Keratinocyte (primary cell): ENCODE measurements around the gene PIGU. TPM values are rescaled to one million over a fixed set of nuclear protein-coding genes. Genes with fewer than 3 reads are reported as not detected.

ENCODE experiments used
- DNase-seq: peaks from one replicate; pipeline ENCODE4 v3.0.0-alpha.2; 2011; ENCODE audit warnings: low read depth, missing footprints, low spot score
- FAIRE-seq: peaks from 2 replicates; lab custom pipeline; 2011; peaks lifted over from hg19 to GRCh38; lab: Jason Lieb, UNC
- H2AFZ ChIP-seq: 2 replicates; pipeline ENCODE4 v1.6.0; 2012; ENCODE audit warnings: low read length, control low read depth, inconsistent platforms; ENCODE audit not compliant: control insufficient read depth
- H3K27ac ChIP-seq: 2 replicates; pipeline ENCODE4 v1.5.1; 2011; ENCODE audit warnings: low read length; ENCODE audit not compliant: control insufficient read depth, insufficient read depth
- H3K27me3 ChIP-seq: 3 replicates; pipeline ENCODE4 v1.6.0; 2011; ENCODE audit warnings: low read length; ENCODE audit not compliant: control insufficient read depth, insufficient read depth; ENCODE audit errors: extremely low read depth
- H3K36me3 ChIP-seq, 2 experiments: 2 replicates in 1 of 2; 3 replicates in 1 of 2; pipeline ENCODE4 v1.5.1; 2011; ENCODE audit warnings: low read length in 2 of 2, mild to moderate bottlenecking in 1 of 2; ENCODE audit not compliant: control insufficient read depth in 2 of 2, insufficient read depth in 2 of 2; ENCODE audit errors: extremely low read depth in 1 of 2
- H3K4me1 ChIP-seq: 3 replicates; pipeline ENCODE4 v1.5.1; 2011; ENCODE audit warnings: low read length; ENCODE audit not compliant: control insufficient read depth, insufficient read depth; ENCODE audit errors: extremely low read depth
- H3K4me2 ChIP-seq: 3 replicates; pipeline ENCODE4 v1.6.0; 2011; ENCODE audit warnings: low read depth, low read length; ENCODE audit not compliant: control insufficient read depth, insufficient read depth; ENCODE audit errors: extremely low read depth
- H3K4me3 ChIP-seq, 3 experiments: fragments of 200-600 bp in 1 of 3; sonication (generic) in 1 of 3; 2 replicates in 2 of 3; 3 replicates in 1 of 3; pipeline ENCODE4 v1.5.1; 2011 to 2016; ENCODE audit warnings: low read length in 3 of 3, mild to moderate bottlenecking in 3 of 3, control low read depth in 2 of 3, inconsistent platforms in 1 of 3, low read depth in 1 of 3, mixed read lengths in 1 of 3, mixed run types in 1 of 3, moderate library complexity in 1 of 3; ENCODE audit not compliant: control insufficient read depth in 2 of 3, insufficient read depth in 2 of 3; ENCODE audit errors: extremely low read depth in 1 of 3
- H3K79me2 ChIP-seq: 2 replicates; pipeline ENCODE4 v1.6.0; 2012; ENCODE audit warnings: low read length; ENCODE audit not compliant: control insufficient read depth, insufficient read depth
- H3K9ac ChIP-seq: 3 replicates; pipeline ENCODE4 v1.6.0; 2011; ENCODE audit warnings: low read length; ENCODE audit not compliant: control insufficient read depth, insufficient read depth; ENCODE audit errors: extremely low read depth
- H3K9me1 ChIP-seq: 3 replicates; pipeline ENCODE4 v1.6.0; 2011; ENCODE audit warnings: low read length; ENCODE audit not compliant: control insufficient read depth, insufficient read depth; ENCODE audit errors: extremely low read depth
- H3K9me3 ChIP-seq: 2 replicates; pipeline ENCODE4 v1.5.1; 2012; ENCODE audit warnings: low read depth, low read length; ENCODE audit not compliant: control insufficient read depth
- H4K20me1 ChIP-seq: 3 replicates; pipeline ENCODE4 v1.6.0; 2011; ENCODE audit warnings: low read length; ENCODE audit not compliant: control insufficient read depth, insufficient read depth; ENCODE audit errors: extremely low read depth
- CTCF ChIP-seq, 3 experiments: IDR thresholded peaks in 1 of 3; conservative IDR thresholded peaks in 1 of 3; optimal IDR thresholded peaks in 1 of 3; 2 replicates in 2 of 3; 3 replicates in 1 of 3; pipeline versions ENCODE3 to v1.5.1; 2011; ENCODE audit warnings: low read length in 3 of 3, mild to moderate bottlenecking in 3 of 3, moderate library complexity in 2 of 3, control low read depth in 1 of 3, inconsistent platforms in 1 of 3; ENCODE audit not compliant: insufficient read depth in 2 of 3; ENCODE audit errors: extremely low read depth in 1 of 3
- EZH2 ChIP-seq: IDR thresholded peaks from one replicate; pipeline ENCODE4 v1.6.1; 2012; ENCODE audit warnings: inconsistent platforms, mild to moderate bottlenecking, low read length, moderate library complexity
- dilution Hi-C: fragments of 300-500 bp; cut with MboI; formaldehyde crosslinking; loops from one replicate; pipeline ENCODE4 v1.7.0; 2020; ENCODE audit warnings: low sequenced_read_pairs; ENCODE audit not compliant: extremely low pct_ligation_motif_present
- polyA plus RNA-seq, 5 experiments: library from polyadenylated mRNA; depleted of rRNA in 3 of 5; stranded (reverse) in 3 of 5; stranded (forward) in 1 of 5; unstranded in 1 of 5; fragments of >200 nt; gene quantifications; 1 replicate in 1 of 5; 2 replicates in 3 of 5; 3 replicates in 1 of 5; pipeline versions ENCODE4 v1.2.1 to v1.2.3, GENCODE V29; 2011 to 2012; ENCODE audit warnings: missing spikeins in 2 of 5, low read depth in 1 of 5, low replicate concordance in 1 of 5

PIGU gene
- polyA plus RNA-seq, 1 donor (not counting 4 experiments of a cell fraction or from before 2014, with no cell fraction given), result 48.0 TPM

- dilution Hi-C loops, result no loop called here
- no peaks in the 10 kb centered on the region for H4K20me1 ChIP-seq
- no peaks in the 10 kb centered on the region for H3K36me3 ChIP-seq
- no peak overlapping the region for H3K9ac ChIP-seq
- no peak overlapping the region for H3K4me2 ChIP-seq
- FAIRE-seq (no peak), DNase-seq (no peak)
- TF ChIP-seq CTCF (optimal IDR thresholded peaks at IDR 0.05 in 1 of 3, IDR thresholded peaks at IDR 0.05 in 1 of 3, conservative IDR thresholded peaks at IDR 0.05 in 1 of 3; ENCODE audit: extremely low read depth in 1 of 3, insufficient read depth in 2 of 3, low read length in 3 of 3) (no peak), EZH2 (no peak)
- H3K4me1 ChIP-seq, result peaks cover 6% of the 10 kb centered on the region
- H2AFZ ChIP-seq, result no peak overlapping the region
- H3K27me3 ChIP-seq, result no peaks in the 10 kb centered on the region
- no peaks in the 10 kb centered on the region for H3K9me1 ChIP-seq
- no peak overlapping the region for H3K4me3 ChIP-seq
- H3K79me2 ChIP-seq, result no peaks in the 10 kb centered on the region
- H3K27ac ChIP-seq, result no peak overlapping the region
- no peaks in the 10 kb centered on the region for H3K9me3 ChIP-seq
Measured at GRCh38 chr20:34559311-34560140, 117.4 kb downstream of the PIGU start.

GRCh38 chr20:34558320-34559218 is 118.3 kb downstream of the PIGU start, which contains the start of gene MAP1LC3A:
Gene MAP1LC3A (plus strand): TSS chr20:34558718. CDS start chr20:34558869, 151 bp downstream.
- dilution Hi-C loops, result no loop called here
- peak within 1 kb of the TSS; percentile 72 for H3K4me2 ChIP-seq
- H3K27me3 ChIP-seq, result no peaks in the 10 kb centered on the region
- no peaks in the 10 kb centered on the region for H3K79me2 ChIP-seq
- H4K20me1 ChIP-seq, result no peaks in the 10 kb centered on the region
- no peak for FAIRE-seq
- peaks cover 6% of the 10 kb centered on the region for H3K4me1 ChIP-seq
- TF ChIP-seq CTCF (optimal IDR thresholded peaks at IDR 0.05 in 1 of 3, IDR thresholded peaks at IDR 0.05 in 1 of 3, conservative IDR thresholded peaks at IDR 0.05 in 1 of 3; ENCODE audit: extremely low read depth in 1 of 3, insufficient read depth in 2 of 3, low read length in 3 of 3) (no peak), EZH2 (no peak)
- peak within 1 kb of the TSS; percentile 54 to 74 (median 74) for H3K4me3 ChIP-seq
- H3K9me3 ChIP-seq, result no peaks in the 10 kb centered on the region
- no peaks in the 10 kb centered on the region for H3K36me3 ChIP-seq
- H3K9ac ChIP-seq, result peak within 1 kb of the TSS; percentile 84
- no peaks in the 10 kb centered on the region for H3K9me1 ChIP-seq
- peak within 1 kb of the TSS; percentile 69 for H2AFZ ChIP-seq
- peak within 1 kb of the TSS; percentile 70 for H3K27ac ChIP-seq
- peak; percentile 75 for DNase-seq
